ENCODE measurements around the gene SLC15A2. TPM values are rescaled to one million over a fixed set of nuclear protein-coding genes. Genes with fewer than 3 reads are reported as not detected.

The SLC15A2 gene
- total and polyA plus RNA-seq, 9 of the 15 experiments (the other 6 are each of a cell fraction or from before 2014, with no cell fraction given): 0.05 to 0.53 (median 0.25) TPM; not detected in 1

- ATAC-seq: no peak
- intact Hi-C loops (cut with micrococcal nuclease) (no loop called here), in situ Hi-C loops (cut with MboI) (no loop called here)
- Histone ChIP-seq H3K27ac (ENCODE audit: extremely low read depth, low read depth, low read length) (no peak overlapping the region), H3K9me1 (ENCODE audit: control insufficient read depth, insufficient read depth, low read length) (no peaks in the 10 kb centered on the region), H3K4me2 (ENCODE audit: insufficient read depth, low read length) (no peak overlapping the region), H4K20me1 (replicated peaks; ENCODE audit: control insufficient read depth, insufficient read depth, low read length) (no peaks in the 10 kb centered on the region), H3K27me3 (ENCODE audit: control insufficient read depth in 2 of 2, insufficient read depth in 2 of 2, low read length in 2 of 2) (no peaks in the 10 kb centered on the region), H3K9ac (ENCODE audit: insufficient read depth in 1 of 2, low read depth in 2 of 2, low read length in 2 of 2) (no peak overlapping the region), H3K4me1 (replicated peaks in 1 of 2; ENCODE audit: control insufficient read depth in 2 of 2, insufficient read depth in 2 of 2, low read length in 2 of 2) (no peaks in the 10 kb centered on the region), H3K79me2 (ENCODE audit: control insufficient read depth, insufficient read depth, low read length) (no peaks in the 10 kb centered on the region), H2AFZ (ENCODE audit: low read depth, low read length) (no peak overlapping the region), H3K9me3 (replicated peaks; ENCODE audit: control insufficient read depth, insufficient read depth, low read depth, low read length) (no peaks in the 10 kb centered on the region), H3K4me3 (no peak overlapping the region), H3K36me3 (ENCODE audit: control insufficient read depth, insufficient read depth, low read length) (no peaks in the 10 kb centered on the region)
- DNase-seq (ENCODE audit: extremely low read depth in 1 of 4, low spot score in 3 of 4): no peak
- CTCF ChIA-PET (ENCODE audit: low intra/inter-chr PET ratio): no interaction called here
- WGBS (ENCODE audit: insufficient coverage, low coverage, missing lambda C conversion rate): 0% methylated on average over 1 of the region's 1 CpG
- TF ChIP-seq CAMTA2 (CRISPR knock-in tag; conservative IDR thresholded peaks at IDR 0.05) (no peak), IRF2 (CRISPR knock-in tag; IDR thresholded peaks at IDR 0.05) (no peak), STAT5B (CRISPR knock-in tag; IDR thresholded peaks at IDR 0.05) (no peak), CREBBP (IDR thresholded peaks at IDR 0.05; ENCODE audit: low read depth, low read length) (no peak), KDM1A (IDR thresholded peaks at IDR 0.05) (no peak), NONO (IDR thresholded peaks at IDR 0.05; ENCODE audit: low read depth in 2 of 2, low read length in 1 of 2) (no peak), EGR1 (conservative IDR thresholded peaks at IDR 0.05) (no peak), MAFG (tag; conservative IDR thresholded peaks at IDR 0.05) (no peak), PYGO2 (tag; IDR thresholded peaks at IDR 0.05) (no peak)
- TF ChIP-seq, protein P1, sequence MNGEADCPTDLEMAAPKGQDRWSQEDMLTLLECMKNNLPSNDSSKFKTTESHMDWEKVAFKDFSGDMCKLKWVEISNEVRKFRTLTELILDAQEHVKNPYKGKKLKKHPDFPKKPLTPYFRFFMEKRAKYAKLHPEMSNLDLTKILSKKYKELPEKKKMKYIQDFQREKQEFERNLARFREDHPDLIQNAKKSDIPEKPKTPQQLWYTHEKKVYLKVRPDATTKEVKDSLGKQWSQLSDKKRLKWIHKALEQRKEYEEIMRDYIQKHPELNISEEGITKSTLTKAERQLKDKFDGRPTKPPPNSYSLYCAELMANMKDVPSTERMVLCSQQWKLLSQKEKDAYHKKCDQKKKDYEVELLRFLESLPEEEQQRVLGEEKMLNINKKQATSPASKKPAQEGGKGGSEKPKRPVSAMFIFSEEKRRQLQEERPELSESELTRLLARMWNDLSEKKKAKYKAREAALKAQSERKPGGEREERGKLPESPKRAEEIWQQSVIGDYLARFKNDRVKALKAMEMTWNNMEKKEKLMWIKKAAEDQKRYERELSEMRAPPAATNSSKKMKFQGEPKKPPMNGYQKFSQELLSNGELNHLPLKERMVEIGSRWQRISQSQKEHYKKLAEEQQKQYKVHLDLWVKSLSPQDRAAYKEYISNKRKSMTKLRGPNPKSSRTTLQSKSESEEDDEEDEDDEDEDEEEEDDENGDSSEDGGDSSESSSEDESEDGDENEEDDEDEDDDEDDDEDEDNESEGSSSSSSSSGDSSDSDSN (IDR thresholded peaks at IDR 0.05; ENCODE audit: borderline replicate concordance in 1 of 2, low read depth in 2 of 2, low read length in 2 of 2): no peak
- TF ChIP-seq, protein P2, sequence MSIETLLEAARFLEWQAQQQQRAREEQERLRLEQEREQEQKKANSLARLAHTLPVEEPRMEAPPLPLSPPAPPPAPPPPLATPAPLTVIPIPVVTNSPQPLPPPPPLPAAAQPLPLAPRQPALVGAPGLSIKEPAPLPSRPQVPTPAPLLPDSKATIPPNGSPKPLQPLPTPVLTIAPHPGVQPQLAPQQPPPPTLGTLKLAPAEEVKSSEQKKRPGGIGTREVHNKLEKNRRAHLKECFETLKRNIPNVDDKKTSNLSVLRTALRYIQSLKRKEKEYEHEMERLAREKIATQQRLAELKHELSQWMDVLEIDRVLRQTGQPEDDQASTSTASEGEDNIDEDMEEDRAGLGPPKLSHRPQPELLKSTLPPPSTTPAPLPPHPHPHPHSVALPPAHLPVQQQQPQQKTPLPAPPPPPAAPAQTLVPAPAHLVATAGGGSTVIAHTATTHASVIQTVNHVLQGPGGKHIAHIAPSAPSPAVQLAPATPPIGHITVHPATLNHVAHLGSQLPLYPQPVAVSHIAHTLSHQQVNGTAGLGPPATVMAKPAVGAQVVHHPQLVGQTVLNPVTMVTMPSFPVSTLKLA (conservative IDR thresholded peaks at IDR 0.05): no peak
- POLR2A ChIA-PET: no interaction called here
- BruUV-seq (replicated peaks): no TSS peak
- no peak for FAIRE-seq
Measured at GRCh38 chr3:121948641-121949040, 54.4 kb downstream of the SLC15A2 start.

Measured in K562 (cell line).